NCI-H748 (cell line): Measurements from ENCODE around the gene FOXN1.
A peak's percentile ranks its signal among the peaks of the same experiment; 100 is the strongest.

Source experiments
- DNase-seq: peaks from one replicate; lab custom pipeline; 2025; ENCODE audit not compliant: unreplicated experiment; lab: John Stamatoyannopoulos, UW

FOXN1 gene

DNA sequence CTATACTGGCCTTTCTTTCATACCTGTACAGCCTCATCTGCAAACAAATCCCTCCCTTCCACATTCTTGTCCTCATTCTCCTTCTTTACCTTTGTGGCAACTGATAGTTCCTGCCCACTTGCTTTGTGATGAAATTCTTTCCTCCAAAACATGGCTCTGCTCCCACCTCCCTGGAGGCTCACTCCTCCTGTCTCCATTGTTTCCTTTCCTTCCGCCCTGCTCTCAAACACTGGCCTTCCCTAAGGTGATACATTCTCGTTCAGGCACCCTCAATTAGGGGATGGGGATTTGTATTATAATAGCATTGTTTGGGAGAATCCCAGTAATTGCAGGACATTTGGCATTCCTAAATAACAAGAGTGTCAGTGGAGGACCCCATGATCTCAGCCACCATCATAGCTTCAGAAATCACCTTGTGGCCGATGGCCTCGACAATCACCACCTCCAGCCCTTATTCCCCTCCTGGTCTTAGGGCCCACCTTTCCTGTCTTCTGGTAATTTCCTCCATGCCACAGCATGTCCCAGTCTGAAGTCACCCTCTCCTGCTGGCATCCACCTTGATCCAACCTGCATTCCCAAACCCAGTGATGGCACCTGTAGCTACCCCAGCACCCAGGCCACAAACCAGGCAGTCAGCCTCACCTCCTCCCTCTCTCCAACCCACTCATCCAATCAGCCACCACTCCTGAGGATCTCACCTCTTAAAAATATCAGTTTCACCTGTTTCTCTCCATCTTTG is 38.4 kb downstream of the FOXN1 start:
- no peak for DNase-seq

DNA sequence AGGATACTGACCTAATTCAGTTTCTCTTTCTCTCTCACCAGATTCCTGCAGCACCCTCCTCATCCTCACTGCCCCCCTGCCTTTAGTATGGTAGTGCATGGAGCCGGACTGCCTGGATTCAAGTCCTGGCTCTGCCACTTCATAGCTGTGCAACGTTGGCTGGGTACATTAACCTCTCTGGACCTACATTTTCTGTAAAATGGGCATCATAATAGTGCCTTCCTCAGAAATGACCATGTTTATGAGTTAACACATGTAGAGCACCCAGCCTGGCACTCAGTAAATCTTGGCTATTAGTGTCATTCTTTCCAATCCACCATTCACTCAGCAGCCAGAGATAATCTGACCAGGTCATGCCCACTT is 39.0 kb downstream of the FOXN1 start:
- no peak for DNase-seq

DNA sequence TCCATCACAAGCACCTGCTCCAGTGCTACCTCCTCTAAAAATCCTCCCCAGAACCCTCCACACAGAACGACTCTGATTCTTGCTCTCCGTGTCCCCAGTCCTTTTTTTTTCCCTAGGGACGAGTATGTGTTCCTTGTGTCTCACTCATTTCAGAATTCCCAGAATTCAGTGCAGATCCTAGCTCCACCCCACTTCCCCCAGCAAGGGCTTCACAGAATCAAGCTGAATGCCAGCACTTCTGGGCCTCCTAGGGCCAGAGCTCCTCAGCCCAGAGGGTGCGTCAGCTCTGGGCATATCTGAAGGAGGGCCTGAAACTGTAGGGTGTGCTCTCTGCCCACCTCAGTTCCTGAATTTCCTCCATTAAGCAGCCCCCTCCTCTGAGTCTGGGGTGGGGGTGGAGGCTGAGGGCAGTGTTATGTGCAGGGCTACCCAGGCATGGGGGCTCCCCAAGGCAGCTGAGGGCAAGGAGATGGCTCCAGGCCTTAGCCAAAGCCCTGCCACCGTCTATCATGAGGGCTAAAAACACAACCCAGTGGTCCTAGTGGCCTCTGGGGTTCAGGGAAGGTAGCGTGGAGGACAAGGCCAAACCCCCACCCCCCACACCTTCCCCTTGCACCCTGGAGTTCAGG is 39.8 kb downstream of the FOXN1 start:
- DNase-seq: no peak

DNA sequence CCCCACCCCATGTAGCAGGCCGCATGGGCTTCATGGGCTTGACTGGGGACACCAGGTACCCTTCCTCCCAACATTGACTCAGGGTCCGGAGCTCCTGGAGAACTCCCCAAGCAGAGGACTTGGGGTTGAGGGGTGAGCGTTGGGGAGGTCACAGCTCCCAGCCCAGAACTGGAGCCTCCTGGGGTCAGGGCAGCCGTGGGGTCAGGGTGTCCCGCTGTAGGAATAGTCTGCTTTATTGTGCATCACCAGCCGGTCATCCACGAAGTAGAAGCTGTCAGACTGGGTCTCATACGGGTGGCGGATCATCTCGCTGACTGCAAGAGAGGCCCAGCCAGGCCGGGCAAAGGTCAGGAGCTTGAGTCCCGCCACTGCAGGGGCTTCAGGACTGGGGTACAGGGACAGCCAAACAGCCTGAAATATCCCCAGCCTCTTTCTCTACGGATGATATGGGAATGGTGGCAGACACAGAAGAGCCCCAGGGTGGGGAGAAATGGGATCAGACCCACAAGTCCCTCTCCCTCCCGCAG is 41.0 kb downstream of the FOXN1 start:
- no peak for DNase-seq

DNA sequence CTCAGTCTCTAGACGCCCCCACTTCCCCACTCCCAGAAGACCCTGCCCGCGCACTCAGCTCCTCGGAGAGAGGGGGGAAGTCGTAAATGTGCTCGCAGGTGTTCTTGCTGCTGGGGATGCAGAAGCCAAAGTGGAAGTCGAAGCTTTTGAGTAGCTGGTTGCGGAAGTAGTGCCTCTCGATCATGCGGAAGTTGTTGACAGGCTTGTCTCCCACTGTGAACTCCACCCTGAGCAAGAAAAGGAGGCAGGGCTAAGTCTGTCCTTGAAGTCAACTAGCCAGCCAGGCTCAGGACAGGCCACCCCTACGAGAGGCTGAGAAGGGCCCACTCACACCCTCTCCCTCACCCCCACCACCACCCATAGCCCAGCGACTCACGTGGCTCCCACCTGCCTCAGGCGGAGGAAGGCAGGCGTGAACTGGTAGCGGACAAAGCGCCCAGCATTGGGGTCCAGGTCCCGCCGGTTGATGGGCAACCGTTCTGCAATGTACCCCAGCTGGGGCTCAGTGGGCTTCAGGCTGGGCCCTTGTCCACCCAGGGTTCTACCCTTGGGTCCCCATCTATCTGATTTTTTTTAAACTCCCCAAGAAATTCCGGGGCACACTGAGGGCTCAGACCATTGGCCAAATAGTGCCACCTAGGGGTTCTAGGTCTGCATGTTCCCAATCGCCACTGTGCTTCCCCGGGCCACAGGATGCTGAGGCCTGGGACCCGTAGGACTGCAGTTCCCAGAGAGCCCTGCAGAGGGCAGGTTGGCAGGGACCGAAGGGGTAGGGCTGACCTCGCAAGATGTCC is 41.7 kb downstream of the FOXN1 start:
- DNase-seq: peak; percentile 72

DNA sequence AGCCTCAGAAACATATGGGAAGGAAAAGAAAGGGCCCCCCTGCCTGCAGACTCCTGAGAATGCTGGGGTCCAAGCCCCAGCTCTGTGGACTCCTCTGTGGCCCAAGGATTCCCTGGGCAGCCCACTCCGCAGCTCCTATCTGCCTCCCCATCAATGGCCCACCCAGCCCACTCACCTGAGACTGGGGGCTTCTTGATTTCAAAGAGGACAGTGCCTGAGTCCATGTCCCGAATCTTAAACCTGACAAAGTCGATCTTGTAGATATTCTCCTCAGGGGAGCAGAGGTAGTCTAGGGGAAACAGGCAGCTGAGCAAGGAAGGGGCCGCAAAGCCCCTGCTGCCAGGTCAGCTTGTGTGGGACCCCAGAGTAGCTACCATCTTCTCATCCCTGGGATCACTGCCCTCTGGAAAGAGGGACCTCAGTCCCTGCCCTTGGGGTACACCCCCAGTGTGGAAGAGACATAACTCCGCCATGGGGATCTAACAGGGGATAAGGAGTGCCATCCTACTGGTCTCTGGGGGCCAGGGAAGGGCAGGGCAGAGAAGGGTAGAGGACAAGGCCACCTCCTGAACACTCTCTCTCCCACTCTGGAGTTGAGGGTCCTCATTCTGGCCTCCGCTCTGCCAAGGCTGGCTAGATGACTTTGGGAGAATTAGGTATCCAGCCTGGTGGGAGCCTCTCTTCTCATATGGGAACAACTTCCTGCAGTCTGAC is 42.4 kb downstream of the FOXN1 start:
- no peak for DNase-seq

DNA sequence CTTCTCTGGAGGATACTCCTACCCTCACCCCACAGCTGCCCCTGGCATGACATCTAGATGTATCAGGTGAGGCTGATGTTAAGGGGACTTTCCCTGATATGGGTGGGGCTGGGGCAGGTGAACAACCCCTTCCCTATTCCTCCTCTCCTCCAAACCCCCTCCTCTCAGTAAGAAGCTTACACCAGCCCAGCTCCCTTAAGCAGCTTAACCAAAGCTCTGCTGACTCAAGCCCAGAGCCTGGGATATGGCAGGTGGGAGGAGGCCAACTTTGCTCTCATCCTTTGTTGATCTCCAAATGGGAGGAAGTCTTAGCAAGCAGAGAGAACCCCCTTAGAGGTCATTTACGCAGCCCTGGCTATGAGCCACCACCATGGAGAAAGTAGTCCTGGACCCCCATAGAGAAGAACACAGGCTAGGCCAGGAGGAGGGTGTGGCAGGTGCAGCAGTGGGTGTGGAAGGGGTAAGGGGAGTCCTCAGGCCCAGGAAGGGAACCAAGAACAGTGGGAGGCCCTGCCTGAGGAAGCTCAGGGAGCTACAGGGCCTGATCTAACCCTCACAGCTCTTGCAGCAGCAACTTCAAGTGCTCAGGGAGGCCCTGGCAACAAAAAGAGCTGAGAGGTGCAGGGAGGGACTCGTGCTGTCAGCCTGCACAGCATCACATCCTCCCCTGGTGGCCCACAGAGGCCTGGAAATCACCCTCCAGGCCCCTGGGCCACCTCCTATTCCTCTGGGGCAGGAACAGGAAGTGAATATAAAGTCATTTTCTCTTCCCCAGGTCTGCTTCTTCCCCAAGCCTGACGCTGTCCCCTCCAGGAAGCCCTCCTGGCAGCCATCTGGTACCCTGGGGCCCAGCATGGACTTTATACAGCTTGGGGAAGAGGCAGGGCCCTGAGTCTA is 43.3 kb downstream of the FOXN1 start:
- no peak for DNase-seq

DNA sequence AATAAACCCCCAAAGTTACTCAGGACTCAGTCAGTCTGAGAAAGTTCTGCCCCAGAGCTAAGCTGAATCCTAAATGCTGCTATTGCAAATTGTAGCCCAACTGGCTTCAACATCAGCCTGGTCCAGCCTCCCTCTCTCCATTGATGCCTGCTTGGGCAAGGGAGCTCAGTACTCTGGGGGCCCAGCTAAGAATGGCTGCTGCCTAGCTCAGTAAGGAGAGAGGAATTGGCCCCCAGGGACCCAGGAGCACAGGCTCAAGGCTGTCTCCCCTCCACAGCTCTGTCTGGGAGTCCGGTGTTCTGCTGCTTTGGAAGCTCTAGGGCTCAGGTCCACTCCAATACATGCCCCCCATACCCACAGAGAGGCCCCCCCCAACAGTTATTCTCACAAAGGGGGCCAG is 44.7 kb downstream of the FOXN1 start:
- DNase-seq: no peak

DNA sequence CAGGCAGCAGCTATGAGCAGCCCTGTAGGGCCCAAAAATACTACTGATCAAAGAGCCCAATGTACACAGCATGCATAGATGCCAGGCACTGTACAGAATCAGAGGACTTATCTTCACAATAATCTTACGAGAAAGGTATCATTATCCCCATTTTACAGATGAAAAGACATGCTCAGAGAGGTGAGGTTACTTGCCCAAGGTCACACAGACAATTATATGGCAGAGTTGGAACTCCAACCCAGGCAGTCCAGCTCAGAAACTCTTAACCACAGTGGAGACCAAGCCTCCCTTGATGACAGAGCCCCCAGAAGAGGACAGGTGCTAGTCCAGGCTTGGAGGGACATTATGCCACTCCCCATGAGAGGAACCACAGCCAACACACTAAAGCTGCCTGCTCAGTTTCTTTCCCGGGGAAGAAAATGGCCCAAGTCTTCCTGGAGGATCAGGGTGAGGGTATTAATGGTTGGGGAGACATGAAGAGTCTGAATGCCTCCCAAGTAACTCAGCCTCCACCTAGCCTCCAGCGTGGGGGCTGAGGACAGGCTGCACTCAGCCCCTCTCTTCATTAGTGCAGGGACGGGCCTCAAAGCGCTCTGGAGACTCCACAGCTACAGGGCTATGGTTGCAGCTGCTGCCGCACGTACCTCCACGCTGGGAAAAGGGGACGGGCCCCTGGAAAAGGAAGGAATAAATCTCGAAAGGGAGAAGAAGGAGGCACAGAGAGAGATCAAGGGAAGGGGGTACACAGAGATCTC is 45.5 kb downstream of the FOXN1 start:
- DNase-seq: peak; percentile 59

DNA sequence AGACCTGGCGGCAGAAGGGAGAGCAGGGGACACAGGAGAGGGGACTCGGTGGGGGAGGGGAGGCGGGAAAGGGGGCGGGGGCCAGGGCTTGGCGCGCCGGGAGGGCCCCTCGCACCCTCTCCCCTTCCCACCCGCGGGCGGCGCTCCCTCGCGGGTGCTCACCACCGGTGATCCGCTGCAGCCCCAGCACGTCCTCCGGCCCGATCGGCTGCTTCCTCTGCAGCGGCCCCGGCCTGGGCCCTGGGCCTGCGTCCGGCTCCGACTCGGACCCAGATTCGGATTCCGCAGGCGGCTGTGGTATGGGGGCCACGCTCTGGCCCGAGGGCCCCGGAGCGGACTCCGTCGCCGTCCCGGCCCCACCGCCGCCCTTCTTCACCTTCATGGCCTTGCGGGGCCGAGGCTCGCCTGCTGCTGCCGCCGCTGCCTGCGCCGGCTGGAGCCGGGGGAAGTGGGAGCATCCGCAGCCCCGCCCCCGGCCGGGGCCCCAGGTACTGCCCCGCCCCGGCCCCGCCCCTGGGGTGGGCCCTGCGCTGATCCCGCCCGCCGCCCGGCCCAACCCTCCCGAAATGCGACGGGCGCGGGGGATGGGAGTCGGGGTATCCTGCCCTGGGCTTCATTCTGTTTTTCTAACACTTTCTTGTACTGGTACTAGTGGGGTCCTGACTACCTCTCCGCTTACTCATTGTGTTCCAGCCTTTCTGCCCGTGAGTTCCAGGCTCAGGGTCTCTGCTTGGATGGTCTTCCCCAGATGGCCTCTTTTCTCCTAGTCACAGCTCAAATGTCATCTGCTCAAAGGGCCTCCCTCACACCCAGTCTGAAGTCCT is 46.2 kb downstream of the FOXN1 start, which contains the start of gene UNC119:
Gene UNC119 (minus strand): TSS at position 449 of the 824 bp plus-strand sequence. CDS start 67 bp downstream, at position 382.
- peak; percentile 86 for DNase-seq

DNA sequence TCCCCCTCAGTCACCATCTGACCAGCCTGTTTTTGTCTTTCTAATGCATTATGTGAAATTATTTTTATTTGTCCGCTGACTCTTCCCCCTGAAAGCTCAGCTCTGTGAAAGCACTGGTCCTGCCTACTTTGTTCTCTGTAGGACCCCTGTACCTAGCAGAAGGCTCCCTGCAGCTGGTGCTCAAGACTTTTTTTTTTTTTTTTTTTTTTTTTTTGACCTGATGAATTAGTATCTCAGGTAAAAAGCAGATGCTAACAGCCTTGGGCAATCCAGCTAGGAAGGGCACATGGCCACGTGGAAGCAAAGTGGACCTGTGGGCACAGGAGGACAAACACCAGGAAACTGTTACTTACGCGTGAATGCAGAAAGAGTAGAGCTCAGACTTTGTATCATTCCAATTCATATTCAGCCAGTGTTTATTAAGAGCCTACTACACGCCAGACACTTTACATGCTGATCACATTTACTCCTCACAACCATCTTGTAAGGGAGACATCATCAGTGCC is 46.9 kb downstream of the FOXN1 start:
- DNase-seq: no peak

DNA sequence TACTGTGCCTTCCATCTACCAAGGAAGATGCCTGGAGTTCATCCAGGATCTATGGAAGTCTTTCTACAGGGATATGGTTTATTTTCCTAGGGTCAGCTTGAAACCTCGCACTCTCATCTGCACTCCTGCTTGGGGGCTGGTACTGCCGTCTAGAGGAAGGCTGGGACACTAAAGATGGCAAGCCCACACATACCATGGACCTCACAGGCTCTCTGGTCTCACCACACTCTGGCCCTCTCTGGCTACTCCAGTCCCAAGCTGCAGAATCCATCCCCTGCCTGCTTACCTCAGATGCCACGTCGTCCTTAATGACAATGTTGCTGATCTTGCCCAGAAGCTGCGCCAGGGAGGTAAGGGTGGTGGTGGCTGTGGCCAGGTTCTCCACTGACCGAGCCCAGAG is 48.4 kb downstream of the FOXN1 start:
- no peak for DNase-seq

DNA sequence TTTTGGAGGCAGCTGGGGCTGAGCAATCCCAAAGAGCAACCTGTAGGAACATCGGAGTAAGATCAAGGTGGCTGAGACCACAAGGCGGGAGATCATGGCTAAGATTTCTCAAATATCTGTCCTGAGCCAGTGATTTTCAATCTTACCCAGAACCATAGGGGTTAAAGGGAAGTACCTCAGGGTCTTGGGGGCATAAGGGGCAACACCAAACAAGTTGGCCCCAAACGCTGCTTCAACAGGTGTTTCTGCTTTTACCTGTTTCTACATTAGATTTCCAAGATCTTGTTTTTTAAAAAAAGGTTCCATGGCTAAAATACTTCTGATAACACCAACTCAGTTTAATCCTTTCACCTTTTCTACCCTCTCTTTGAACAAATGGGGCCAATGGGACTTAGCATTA is 48.9 kb downstream of the FOXN1 start:
- DNase-seq: no peak

DNA sequence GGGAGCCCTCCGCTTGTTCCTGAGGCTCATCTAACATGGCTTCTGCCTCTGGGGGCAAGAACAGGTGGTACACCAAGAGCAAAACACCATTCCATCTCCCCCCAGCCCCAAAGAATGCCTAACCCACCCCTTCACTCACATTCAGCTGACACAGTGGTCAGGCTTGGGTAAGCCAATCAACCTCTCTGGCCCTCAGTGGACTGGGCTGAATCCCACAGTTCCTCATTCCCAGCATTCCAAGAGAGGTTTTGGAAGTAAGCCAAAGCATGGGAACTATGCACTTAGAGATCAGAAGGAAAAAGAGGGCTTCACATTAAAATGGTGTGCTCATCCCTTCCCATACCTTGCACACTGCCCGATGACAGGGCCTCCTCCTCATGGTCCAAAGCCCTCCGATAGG is 57.3 kb downstream of the FOXN1 start:
- DNase-seq: no peak

DNA sequence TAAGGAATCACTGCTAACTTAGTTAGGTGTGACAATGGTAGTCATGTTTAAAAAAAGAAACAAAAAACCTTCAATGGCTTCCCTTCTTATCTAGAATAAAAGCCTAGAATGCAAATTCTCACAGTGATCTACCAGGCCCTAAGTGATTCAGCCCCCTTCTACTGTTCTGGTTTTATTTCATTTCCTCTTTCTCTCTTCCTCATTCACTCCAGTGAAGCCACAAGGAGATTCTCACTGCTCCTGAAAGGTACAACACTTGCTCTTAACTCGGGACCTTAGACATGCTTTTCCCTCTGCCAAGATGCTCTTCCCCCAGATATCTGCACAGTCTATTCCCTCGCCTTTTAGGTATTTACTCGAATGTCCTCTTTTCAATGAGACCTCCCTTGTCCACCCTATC is 61.5 kb downstream of the FOXN1 start:
- no peak for DNase-seq

DNA sequence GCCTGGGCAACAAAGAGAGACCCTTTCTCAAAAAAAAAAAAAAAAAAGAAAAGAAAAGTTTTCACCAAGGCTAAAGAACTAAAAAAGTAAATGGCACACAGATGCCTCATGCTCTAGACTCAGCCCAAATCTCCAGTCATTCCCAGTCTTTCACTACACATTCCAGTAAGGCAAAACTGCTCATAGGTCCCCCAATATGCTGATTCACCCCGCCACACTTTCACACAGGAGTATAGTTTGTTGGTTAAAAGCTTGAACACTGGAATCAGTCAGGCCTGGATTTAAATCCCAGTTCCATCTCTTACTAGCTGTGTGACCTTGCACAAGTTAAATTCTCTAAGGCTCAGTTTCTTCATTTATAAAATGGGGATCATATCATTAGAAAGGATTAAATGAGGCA is 63.3 kb downstream of the FOXN1 start:
- no peak for DNase-seq

DNA sequence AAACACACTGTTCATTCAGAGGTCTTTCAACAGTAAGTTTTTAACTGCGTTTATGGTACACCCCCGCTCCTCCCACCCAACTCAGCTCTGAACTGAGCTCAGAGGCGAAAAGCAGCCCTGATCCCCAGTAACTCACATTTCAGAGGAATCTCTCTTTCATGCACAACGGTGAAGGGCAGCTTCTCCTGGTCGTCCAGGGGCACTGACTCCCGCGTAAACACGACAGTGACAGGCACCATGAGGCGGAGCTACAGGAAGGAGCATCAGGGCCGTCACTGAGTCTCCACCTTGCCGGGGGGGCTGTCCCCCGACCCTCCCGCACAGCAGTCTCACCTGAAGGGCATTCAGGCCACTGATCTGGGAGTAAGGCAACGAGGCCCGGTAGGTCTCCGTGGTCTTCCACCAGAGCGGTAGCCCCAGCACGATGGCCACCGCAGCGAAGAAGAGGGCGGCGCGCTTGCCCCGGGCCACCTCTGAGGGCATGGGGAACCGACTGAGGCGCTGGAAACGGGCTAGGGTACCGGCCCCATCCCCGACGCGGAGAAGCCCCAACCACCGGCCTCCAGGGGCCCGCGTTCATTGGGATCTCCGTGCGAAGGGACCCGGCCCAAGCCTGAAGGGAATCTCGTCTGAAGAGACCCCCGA is 64.7 kb downstream of the FOXN1 start:
- DNase-seq: peak; percentile 85
